HG02623 (cell line): ENCODE results near the gene LSM4.
"Not testable (repeated sequence)": the region's sequence is repeated elsewhere in the genome, so short reads cannot be mapped to it uniquely, and the experiment has no call there.

Experiments
- ATAC-seq: cut with Tn5 transposase; IDR thresholded peaks from one replicate; pipeline ENCODE4 v1.9.1; 2021; ENCODE audit warnings: moderate library complexity; ENCODE audit not compliant: unreplicated experiment

Gene LSM4

DNA sequence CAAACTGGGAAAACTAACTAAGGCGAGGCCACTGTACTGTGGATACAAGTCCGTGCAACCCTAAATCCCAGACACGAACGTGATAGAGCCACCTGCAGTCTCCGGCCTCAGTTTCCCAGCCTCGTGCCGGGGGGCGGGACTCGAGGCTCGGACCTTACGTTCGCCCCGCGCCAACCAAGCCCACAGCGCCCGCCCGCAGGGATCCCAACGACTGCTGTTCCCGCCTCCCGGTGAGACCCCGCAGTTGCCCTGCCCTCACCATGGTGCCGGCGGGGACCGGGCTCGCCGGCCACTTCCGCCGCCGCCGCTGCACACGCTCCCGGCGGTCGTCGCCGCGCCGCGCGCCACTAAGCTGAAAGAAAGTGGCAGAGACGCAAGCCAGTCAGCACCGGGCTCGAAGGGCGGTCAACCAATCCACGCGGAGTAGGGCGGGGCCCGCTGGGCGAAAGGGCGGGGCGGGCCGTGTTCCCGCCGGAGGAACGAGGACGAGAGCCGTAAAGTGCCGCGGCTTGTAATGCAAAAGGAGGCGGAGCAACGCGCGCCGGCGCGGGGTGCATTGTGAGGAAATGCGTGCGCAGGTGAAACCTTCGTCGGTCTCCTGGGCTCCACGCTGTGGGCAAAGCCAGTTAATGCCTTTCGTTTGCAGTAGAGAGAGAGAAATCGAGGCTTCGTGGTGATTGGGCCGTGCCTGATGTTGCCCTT lies at the start of gene LSM4:
Gene LSM4, minus strand, starts transcription at position 318 of the 702 bp plus-strand sequence. Its CDS starts 56 bp downstream, at position 262.
- ATAC-seq = peak; percentile 89

DNA sequence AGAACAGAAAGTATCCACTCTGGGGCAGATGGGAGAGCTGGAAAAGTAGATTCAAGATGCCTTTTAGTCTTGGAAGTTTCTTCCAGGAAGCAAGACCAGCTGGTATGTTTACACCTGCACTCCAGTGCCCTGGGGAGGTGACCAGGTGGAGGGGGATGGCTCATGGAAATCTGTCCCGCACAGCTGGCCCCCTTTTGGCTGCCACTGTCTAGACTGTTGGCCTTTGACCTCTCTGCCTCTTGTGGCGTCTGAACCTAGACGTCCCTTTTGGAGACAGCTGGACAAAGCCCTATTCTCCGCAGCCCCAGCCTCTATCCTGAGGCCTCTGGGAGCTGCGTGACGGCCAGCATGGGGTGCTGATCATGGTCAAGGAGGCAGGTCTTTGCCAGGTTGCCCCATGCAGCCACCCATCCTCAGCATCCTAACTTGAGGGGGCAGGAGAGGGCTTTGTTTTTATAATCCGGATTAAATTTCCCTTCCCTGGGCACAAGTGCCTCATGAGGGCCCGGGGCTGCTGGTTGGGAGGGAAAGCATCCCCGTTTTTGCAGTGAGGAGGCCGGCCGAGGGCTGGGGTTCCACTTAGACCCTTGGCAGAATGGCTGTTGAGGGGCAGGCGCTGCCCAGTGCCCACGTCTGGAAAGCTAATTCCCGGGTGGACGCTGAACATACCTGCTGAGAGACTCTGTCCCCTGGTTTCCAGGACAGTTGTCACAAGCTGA lies 45.8 kb upstream of the LSM4 start:
- ATAC-seq = no peak

DNA sequence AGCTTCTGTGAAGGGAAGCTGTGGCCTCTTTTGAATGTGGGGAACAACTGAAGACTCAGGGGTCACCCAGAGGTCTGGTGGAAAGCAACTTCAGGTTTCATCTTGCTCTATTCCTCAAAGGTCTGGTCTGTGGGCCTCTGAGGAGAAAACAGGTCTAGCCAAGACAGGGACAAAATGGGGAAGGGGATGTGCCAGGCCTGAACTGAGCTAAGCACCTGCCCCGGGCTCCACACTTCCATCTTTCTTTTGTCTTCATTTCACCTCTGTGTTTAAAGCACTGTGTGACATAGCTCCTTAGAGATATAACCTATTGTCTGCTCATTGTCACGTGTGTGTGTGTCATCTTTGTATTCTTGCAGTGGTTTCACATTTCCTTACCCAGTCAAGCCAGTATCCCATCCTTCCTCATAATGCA lies 43.2 kb upstream of the LSM4 start:
- no peak for ATAC-seq

DNA sequence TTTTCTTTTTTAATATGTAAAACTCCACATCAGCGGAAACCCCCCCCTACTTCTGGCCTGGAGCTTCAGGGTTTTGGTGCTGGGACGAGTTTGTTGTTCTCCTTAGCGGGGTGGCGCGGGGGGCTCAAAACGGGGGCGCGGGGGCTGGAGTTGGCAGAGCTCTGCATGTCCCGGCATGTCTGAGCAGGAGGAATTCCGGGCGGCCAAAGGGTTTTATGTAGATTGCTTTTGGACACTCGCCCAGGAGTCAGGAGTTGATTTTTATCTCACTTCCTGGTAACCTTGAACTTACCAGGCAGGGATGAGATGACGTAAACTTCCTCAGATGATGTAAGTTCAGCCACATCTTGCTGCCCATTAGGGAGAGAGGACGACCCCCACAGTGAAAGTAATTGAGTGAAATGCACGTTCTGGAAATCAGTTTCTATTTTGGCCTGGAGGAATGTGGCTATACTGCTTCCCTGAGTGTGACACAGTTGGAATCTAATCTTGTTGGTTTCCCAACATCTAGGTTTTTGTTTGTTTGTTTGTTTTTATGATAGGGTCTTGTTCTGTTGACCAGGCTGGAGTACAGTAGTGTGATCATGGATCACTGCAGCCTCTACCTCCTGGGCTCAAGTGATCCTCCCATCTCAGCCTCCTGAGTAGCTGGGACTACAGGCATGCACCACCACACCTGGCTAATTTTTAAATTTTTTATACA lies 42.1 kb upstream of the LSM4 start:
- no peak for ATAC-seq

DNA sequence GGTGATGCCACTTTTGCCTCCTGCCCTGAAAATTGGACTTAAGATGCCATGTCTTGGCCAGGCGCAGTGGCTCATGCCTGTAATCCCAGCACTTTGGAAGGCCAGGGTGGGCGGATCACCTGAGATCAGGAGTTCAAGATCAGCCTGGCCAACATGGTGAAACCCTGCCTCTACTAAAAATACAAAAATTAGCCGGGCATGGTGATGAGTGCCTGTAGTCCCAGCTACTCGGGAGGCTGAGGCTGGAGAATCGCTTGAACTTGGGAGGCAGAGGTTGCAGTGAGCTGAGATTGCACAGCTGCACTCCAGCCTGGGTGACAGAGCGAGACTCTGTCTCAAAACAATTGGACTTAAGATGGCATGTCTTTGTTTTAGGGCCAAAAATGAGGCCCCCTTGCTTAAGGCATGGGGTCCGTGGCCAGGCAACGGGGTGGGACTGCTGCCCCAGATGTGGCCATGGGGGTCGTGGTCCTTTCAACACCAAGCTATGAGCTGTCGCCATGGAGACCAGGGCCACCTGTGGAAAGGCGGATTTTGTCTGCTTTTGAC lies 41.5 kb upstream of the LSM4 start:
- ATAC-seq = not testable (repeated sequence)

DNA sequence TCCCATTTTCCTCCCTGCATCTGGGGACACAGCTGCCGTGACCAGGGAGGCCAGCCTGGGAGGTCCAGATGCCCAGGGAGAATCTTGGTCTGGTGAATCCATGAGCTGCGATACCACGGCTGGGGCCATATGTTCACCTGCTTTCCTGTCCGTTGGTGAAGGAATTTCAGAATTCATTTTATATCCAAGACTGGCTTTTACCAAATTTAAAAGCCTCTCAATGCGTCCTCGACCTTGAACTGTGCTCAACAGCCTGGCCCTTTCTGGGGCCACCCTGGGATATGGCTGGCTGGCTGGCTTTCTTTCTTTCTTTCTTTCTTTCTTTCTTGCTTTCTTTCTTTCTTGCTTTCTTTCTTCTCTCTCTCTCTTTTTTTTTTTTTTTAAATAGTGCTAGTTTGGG lies 40.9 kb upstream of the LSM4 start:
- ATAC-seq = no peak

DNA sequence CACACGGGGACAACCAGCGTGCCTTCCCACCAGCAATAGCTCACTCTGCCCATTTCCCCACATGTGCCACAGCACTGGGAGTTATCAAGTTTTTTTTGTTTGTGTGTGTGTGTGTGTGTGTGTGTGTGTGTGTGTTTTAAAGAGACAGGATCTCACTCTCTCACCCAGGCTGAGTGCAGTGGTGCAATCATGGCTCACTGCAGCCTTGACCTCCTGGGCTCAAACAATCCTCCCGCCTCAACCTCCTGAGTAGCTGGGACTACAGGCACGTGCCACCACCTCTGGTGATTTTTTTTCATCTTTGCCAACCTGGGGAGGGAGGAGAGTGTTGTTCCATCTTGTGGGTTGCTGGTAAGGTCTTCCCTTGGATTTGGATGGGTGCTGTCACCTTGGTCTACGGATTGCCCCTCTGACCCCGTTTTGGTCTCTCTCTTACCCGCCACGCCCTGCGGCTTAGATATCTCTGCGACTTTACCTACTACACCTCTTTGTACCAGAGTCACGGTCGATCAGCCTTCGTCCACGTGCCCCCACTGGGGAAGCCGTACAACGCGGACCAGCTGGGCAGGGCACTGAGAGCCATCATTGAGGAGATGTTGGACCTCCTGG lies 40.2 kb upstream of the LSM4 start:
- no peak for ATAC-seq

DNA sequence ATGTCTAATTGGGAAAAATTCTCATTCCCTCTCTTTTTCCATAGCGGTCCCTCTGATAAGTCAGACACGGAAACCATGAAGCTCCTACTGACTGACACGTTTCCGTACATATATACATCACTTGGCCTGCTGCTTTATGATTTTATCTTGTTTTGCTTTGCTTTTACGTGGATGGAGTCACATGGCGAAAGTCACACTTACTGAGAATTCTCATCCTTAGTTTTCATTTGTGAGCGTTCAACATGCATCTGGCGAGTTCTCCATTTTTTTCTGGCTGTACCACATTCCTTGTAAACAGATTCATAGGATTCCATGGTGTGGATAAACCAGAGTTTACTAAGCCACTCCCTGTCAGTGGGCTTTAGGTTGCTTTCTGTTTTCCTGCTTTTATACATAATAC lies 38.8 kb upstream of the LSM4 start:
- ATAC-seq = no peak

DNA sequence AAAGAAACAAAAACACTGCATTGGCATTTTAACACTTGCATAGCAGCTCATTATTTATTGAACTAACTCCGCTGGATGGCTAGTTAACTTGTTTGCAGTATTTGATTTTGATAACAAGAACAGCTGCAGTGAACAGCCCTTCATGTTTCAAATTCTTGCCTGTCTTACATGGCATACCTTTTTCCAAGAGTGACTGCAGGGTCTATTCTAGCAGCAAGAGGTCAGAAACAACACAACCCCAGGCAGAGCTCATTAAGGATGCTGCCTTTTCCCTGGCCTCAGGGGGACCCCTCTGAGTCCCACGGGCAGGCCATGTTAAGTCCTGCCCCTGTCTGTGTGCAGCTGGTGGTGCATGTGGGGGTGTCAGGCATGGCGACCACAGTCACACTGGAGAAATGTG lies 34.2 kb upstream of the LSM4 start:
- no peak for ATAC-seq

DNA sequence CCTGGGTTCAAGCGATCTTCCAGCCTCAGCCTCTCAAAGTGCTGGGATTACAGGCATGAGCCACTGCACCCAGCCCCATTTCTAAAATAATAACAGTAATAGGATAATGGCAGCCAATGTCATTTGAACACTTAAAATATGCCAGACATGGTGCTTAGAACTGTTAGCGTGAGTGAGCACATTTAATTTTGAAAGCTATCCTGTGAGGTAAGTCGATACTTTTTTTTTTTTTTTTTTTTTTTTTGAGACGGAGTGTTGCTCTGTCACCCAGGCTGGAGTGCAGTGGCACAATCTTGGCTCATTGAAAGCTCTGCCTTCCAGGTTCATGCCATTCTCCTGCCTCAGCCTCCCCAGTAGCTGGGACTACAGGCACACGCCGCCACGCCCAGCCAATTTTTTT lies 31.9 kb upstream of the LSM4 start:
- not testable (repeated sequence) for ATAC-seq

DNA sequence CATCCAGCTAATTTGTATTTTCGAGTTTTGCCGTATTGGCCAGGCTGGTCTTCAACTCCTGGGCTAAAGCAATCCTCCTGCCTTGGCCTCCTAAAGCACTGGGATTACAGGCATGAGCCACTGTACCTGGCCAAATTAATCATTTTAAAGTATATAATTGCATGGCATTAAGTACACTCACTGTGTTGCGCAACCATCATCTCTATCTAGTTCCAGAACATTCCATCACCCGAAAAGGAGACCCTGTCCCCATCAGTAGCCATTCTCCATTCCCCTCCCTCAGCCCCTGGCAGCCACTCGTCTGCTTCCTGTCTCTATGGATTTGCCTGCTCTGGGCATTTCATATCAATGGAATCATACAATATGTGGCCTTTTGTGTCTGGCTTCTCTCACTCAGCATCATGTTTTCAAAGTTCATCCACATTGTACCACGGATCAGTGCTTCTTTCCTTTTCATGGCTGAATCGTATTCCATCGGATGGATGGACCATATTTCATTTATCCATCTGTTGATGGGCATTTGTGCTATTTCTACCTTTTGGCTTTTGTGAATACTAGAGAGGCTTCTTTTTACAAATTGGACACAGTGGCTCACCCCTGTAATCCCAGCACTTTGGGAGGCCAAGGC lies 30.6 kb upstream of the LSM4 start:
- no peak for ATAC-seq

DNA sequence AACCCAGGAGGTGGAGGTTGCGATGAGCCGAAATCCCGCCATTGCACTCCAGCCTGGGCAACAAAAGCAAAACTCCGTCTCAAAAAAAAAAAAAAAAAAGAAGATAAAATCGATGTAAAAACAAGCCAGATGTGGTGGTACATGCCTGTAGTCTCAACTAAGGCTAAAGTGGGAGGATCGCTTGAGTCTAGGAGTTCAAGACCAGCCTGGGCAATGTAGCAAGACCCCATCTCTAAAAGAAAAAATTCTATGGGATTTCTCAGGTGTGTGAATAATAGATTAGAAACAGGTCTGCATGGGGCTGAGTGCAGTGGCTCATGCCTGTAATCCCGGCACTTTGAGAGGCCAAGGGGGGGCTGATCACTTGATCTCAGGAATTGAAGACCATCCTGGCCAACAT lies 28.7 kb upstream of the LSM4 start:
- ATAC-seq = no peak

DNA sequence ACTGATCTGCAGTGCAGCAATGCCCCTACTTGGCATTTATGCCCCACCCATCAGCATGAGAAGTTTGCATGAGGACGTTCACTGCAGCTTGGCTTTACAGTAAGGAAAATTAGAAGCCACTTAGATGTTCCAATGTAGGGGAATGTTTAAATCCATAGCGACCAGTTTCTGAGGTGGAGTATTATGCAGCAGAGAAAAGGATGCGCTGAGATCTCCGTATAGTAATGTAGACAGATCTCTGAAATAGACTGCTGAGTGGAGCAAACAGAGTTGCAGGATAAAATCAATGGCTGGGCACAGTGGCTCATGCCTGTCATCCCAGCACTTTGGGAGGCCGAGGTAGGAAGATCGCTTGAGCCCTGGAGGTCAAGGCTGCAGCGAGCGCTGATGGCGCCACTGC lies 27.6 kb upstream of the LSM4 start:
- ATAC-seq = no peak

DNA sequence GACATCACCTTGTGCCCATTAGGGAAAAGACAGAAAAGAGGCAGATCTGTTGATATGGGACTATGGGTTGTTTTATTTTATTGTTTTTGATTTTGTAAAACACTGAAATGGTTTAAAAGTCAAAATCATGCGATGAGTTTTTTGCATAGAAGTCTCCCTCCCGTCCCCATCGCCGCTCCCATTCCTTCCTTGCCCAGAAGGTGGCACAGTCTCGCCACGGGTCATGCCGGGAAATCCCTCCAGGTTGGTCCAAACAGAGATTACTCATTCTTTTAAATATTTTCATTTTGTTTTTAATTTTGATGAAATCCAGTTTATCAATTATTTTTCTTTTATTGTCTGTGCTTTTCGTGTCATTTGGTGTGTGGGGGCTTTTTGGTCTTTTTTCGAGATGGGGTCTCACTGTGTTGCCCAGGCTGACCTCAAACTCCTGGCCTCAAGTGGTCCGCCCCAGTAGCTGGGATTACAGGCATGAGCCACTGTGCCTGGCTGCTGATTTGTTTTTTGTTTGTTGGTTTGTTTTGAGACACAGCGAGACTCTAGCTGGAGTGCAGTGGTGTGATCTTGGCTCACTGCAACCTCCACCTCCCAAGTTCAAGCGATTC lies 26.8 kb upstream of the LSM4 start:
- ATAC-seq = no peak

DNA sequence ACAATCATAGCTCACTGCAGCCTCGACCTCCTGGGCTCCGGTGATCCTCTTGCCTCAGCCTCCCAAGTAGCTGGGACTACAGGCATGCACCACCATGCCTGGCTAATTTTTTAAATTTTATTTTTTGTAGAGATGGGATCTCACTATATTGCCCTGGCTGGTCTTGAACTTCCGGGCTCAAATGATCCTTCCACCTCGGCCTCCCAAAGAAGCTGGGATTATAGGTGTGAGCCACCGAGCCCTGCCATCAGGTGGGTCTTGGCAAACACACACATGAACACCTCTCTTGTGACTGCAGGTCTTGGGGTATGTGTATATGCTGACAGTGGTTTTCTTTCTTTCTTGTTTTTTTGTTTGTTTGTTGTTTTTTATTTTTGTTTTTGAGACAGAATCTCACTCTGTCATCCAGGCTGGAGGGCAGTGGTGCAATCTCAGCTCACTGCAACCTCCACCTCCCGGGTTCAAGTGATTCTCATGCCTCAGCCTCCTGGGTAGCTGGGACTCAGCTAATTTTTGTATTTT lies 26.0 kb upstream of the LSM4 start:
- not testable (repeated sequence) for ATAC-seq

DNA sequence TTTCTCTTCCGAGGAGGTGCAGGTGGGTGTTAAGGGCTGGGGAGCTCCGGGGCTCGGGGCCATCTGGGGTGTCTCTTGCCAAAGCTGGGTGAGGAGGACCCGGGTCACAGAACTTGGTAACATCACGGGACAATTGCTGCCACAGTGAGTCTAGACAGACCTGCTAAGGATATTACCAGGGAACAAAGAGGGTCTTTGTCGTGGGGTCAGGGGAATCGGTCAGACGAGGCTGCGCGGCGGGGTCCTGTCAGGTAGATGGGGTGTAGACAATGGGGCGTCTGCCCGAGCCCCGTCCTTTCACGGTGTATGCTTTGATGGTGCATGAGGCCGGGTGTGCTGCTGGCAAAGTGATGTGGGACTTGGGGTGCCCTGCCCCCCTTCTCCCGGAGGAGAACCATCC lies 25.3 kb upstream of the LSM4 start:
- ATAC-seq = no peak

DNA sequence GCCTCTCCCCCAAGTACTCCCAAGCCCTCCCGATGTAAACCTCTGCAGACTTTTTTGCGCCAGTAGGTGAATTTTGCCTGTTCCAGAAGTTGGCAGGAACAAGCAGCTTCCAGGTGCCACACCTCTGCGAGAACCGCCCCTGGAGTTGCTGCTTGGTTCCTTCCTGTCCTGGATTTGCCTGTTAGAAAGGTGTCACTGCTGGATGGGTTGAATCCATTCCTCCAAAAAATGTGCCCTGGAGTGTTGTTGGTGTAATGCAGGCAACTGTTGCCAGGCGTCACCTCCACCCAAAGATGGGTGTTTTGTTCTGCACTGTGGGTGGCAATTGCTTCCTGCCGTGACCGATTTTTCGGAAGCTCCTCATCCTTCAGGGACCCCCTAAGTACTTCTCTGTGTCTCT lies 23.2 kb upstream of the LSM4 start:
- no peak for ATAC-seq

DNA sequence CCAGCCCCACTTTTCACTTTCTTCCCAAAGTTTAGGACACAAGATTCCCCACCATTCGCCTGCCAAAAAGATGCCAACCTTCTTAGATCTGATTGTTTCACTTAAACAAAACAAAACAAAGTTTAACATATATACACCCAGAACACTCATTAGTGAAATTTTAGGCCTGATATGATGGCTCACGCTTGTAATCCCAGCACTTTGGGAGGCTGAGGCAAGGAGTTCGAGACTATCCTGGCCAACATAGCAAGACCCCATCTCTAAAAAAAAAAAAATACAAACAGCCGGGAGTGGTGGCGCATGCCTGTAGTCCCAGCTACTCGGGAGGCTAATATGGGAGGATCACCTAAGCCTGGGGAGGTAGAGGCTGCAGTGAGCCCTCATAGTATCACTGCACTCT lies 22.4 kb upstream of the LSM4 start:
- no peak for ATAC-seq

DNA sequence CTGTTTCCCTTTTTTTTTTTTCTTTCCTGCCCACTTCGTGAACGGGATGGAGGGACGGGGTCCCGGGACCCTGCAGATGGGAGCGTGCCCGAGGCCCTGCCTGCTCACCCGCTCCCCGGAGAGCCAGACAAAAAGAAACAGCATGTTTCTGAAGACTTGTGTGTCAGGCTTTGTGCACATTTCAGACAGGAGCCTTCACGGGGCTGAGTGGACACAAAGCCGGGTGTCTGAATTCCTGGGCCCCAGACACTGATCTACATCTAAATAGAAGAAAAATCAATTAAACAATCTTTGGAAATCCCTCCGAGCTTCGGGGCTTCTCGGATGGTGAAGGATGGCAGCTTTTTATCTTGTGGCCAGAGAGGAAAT lies 21.7 kb upstream of the LSM4 start:
- ATAC-seq = no peak

DNA sequence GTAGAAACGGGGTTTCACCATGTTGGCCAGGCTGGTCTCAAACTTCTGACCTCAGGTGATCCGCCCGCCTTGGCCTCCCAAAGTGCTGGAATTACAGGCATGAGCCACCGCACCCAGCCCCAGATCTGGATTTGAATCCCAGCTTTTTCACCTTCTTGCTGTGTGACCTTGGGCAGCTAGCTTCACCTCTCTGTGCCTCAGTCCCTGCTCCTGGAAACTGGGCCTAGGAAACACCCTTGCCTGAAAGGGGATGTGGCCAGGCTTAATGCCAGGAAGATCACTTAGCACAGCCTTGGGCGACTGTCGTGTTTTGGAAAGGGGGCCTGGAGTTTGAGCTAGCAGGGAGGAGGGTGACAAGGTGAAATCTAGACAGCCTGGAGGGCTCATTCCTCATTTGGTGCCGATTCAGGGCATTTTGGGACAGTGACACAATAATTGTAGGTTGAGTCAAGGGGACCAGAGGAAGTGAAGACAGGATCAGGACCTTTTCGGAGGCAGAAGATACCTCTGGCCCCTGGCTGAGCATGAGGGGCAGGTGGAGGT lies 19.3 kb upstream of the LSM4 start:
- no peak for ATAC-seq
